Myocyte (in vitro differentiated cells): ENCODE results near the gene RAB3B. TPM values are rescaled to one million over a fixed set of nuclear protein-coding genes. Genes with fewer than 3 reads are reported as not detected.

ENCODE experiments used
- DNase-seq: peaks from one replicate; pipeline ENCODE4 v3.0.0-alpha.2; 2012; ENCODE audit warnings: low read depth
- total RNA-seq: library from RNA; depleted of rRNA; stranded (reverse); fragments of >200 nt; gene quantifications from 2 replicates; pipeline ENCODE4 v1.2.3, GENCODE V29; 2014

The RAB3B gene
- total RNA-seq, 1 donor from 2014 or later: 0.88 TPM

GRCh38 chr1:51875291-51875772 is 115.2 kb downstream of the RAB3B start:
- DNase-seq: no peak

GRCh38 chr1:51873270-51873669 is 117.2 kb downstream of the RAB3B start:
- peak; percentile 23 for DNase-seq

GRCh38 chr1:51871351-51871975 is 119.0 kb downstream of the RAB3B start:
- DNase-seq: no peak

GRCh38 chr1:51870603-51871350 is 119.7 kb downstream of the RAB3B start:
- DNase-seq: no peak

- DNase-seq: no peak
These were observed 122.8 kb downstream of the RAB3B start for GRCh38 chr1:51867479-51868232.

- no peak for DNase-seq
These were observed 127.1 kb downstream of the RAB3B start for GRCh38 chr1:51863384-51863783.

GRCh38 chr1:51861669-51862068 is 128.8 kb downstream of the RAB3B start:
- no peak for DNase-seq

- no peak for DNase-seq
These were observed 130.8 kb downstream of the RAB3B start for GRCh38 chr1:51859735-51860134.

GRCh38 chr1:51859333-51859732 is 131.2 kb downstream of the RAB3B start:
- peak; percentile 72 for DNase-seq

GRCh38 chr1:51858892-51859291 is 131.6 kb downstream of the RAB3B start:
- DNase-seq: no peak

Other genes starting within 250 kb of the RAB3B start
- gene NRDC, start 112.0 kb downstream of the RAB3B start, total RNA-seq: 67.8 and 84.5 TPM in 2 replicates
- gene KTI12, start 43.1 kb upstream of the RAB3B start, total RNA-seq: 11.6 and 11.9 TPM in 2 replicates
- gene TXNDC12, start 64.5 kb upstream of the RAB3B start, total RNA-seq: 30.5 and 34.5 TPM in 2 replicates
- 75.0 and 86.9 TPM in 2 replicates for gene BTF3L4, start 65.6 kb upstream of the RAB3B start, total RNA-seq
- 17.0 and 18.2 TPM in 2 replicates for gene ZFYVE9, start 151.4 kb upstream of the RAB3B start, total RNA-seq